K562 treated with DMSO at 1 percent for 4 hours (cell line): ENCODE results near the gene CDKN2B. TPM values are rescaled to one million over a fixed set of nuclear protein-coding genes. Genes with fewer than 3 reads are reported as not detected.

Experiments
- total RNA-seq: library from RNA; unstranded; fragments of 300-600 nt; gene quantifications from 2 replicates; pipeline ENCODE4 v1.2.3, GENCODE V29; 2022; ENCODE audit not compliant: insufficient read depth

CDKN2B gene, protein sequence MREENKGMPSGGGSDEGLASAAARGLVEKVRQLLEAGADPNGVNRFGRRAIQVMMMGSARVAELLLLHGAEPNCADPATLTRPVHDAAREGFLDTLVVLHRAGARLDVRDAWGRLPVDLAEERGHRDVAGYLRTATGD
- not detected in 2 replicates for total RNA-seq

DNA sequence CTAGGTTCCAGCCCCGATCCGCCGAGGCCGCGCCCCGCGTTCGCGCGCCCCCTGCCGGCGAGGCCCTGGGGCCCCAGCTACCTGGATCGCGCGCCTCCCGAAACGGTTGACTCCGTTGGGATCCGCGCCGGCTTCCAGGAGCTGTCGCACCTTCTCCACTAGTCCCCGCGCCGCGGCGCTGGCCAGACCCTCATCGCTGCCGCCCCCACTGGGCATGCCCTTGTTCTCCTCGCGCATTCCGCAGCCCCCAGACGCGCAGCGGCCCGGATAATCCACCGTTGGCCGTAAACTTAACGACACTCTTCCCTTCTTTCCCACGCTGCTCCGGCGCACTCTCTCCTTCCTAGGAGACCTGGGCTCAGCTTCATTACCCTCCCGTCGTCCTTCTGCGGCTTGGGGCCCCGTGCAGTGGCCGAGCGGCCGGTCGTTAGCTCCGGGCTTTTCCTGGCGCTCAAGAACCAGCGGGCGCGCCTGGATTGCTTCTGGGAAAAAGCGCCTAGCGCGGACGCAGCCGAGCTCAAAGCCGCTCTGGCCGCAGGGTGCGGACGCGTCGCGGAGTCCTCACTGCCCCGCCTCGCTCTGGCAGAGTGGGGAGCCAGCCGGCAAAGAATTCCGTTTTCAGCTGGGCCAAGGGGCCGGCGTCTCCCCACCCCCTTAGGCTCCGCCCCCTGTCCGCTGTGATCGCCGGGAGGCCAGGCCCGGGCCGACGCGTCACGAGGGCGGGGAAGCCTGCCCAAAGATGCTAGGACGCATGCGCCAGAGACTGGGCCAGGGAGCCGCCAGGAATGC, at the start of gene CDKN2B:
Gene CDKN2B, minus strand, starts transcription at position 589 of the 789 bp plus-strand sequence. Its CDS starts 352 bp downstream, at position 237.

DNA sequence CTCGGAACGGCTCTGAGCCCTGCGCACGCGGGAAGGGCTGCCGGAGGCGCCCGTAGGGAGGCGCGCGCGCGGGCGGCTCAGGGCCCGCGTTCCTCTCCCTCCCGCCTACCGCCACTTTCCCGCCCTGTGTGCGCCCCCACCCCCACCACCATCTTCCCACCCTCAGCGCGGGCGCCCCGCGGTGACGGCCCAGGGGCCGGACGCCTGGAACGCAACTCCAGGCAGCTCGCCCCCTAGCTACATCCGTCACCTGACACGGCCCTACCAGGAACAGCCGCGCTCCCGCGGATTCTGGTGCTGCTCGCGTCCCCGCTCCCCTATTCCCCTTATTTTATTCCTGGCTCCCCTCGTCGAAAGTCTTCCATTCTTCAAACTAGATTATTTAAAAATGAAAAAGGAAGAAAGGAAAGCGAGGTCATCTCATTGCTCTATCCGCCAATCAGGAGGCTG, 14.5 kb downstream of the CDKN2B start, which contains the start of gene CDKN2B-AS1:
Gene CDKN2B-AS1, plus strand, starts transcription at position 236 of the 450 bp plus-strand sequence.

DNA sequence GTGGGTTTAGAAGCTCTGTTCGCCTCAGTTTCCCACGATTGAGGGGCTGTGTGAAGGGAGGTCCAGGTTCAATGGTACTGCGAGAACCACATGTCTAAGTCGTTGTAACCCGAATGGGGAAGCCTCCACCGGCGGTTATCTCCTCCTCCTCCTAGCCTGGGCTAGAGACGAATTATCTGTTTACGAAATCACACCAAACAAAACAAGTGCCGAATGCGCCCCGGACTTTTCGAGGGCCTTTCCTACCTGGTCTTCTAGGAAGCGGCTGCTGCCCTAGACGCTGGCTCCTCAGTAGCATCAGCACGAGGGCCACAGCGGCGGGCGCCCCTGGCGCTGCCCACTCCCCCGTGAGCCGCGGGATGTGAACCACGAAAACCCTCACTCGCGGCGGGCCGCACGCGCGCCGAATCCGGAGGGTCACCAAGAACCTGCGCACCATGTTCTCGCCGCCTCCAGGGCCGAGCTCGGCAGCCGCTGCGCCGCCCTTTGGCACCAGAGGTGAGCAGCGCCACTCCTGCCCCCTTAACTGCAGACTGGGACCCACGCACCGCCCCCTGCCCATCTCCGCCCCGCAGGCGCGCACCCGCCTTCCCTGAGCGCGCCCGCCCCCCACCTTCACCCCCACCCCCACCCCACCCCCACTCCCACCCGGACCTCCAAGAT, 15.1 kb downstream of the CDKN2B start, which contains the start of gene CDKN2A:
Gene CDKN2A, minus strand, starts transcription at position 500 of the 663 bp plus-strand sequence.

Other genes with a start within 250 kb of the CDKN2B start
- gene MTAP, start 206.7 kb downstream of the CDKN2B start, total RNA-seq = not detected in 2 replicates
- not detected in 2 replicates for gene CDKN2A, start 14.9 kb downstream of the CDKN2B start, total RNA-seq
- gene CDKN2B-AS1, start 14.5 kb downstream of the CDKN2B start, total RNA-seq = not detected in 2 replicates